NCI-H2107 treated with DMSO at 0.1 percent for 48 hours (cell line): ENCODE data around the gene ATPAF1.
"Not testable (repeated sequence)": the region's sequence is repeated elsewhere in the genome, so short reads cannot be mapped to it uniquely, and the experiment has no call there.

ENCODE experiments used
- DNase-seq: peaks from one replicate; lab custom pipeline; 2025; ENCODE audit not compliant: unreplicated experiment; lab: John Stamatoyannopoulos, UW

ATPAF1 gene

DNA sequence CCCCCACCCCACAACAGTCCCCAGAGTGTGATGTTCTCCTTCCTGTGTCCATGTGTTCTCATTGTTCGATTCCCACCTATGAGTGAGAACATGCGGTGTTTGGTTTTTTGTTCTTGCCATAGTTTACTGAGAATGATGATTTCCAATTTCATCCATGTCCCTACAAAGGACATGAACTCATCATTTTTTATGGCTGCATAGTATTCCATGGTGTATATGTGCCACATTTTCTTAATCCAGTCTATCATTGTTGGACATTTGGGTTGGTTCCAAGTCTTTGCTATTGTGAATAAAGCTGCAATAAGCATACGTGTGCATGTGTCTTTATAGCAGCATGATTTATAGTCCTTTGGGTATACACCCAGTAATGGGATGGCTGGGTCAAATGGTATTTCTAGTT lies 17.0 kb downstream of the ATPAF1 start:
- not testable (repeated sequence) for DNase-seq

DNA sequence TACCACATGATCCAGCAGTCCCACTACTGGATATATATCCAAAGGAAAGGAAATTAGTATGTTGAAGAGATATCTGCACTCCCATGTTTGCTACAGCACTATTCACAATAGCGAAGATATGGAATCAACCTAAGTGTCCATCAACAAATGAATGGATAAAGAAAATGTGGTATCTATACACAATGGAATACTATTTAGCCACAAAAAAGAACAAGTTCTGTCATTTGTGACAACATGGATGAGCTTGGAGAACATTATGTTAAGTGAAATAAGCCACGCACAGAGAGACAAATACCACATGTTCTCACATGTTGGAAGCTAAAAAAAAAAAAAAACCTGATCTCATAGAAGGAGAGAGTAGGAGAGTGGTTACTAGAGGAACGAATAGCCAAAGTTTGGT lies 17.7 kb downstream of the ATPAF1 start:
- no peak for DNase-seq

DNA sequence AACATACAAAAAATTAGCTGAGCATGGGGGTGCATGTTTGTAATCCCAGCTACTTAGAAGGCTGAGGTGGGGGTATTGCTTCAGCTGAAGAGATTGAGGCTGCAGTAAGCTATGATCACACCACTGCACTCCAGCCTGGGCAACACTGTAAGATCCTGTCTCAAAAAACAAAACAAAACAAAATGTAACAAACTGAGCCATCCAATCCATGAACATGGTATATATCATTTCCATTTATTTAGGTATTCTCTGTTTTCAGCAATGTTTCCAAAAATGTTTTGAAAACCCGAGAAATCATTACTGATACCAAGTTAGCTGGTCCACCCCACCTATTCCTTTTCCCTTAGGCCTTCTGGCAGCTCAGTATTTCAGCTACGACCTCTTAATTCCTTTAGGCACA lies 18.4 kb downstream of the ATPAF1 start:
- DNase-seq, result no peak

DNA sequence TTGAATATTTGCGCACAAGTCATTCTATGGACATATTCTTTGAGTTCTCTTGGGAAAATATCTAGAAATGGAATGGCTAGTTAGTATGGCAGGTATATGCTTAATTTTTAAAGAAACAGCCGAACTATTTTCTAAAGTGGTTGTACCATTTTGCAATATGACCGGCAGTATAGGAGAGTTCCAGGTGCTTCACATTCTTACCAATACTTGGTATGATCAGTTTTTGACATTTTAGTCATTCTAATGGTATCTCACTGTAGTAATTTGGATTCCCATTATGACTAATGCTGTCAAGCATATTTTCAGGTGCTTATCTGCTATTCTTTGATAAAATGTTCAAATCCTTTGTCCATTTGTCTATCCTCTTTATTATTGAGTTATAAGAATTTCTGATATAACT lies 20.6 kb downstream of the ATPAF1 start:
- no peak for DNase-seq

DNA sequence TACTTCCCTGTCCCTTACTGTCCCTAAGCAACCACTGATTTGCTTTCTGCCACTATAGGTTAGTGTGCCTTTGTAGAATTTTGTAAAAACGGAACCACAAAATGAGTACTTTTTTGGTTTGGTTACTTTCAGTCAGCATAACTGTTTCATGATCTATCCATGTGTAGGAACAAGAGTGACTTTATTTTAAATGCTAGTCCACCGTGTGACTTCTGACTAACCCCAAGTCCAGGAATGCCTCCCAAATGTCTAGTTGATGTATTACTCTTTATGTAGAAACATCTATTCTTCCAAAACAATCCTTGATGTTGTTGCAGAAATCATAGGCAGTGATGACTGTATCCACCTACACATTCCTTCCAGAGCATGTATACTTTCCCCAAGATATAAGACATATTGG lies 21.3 kb downstream of the ATPAF1 start:
- no peak for DNase-seq

DNA sequence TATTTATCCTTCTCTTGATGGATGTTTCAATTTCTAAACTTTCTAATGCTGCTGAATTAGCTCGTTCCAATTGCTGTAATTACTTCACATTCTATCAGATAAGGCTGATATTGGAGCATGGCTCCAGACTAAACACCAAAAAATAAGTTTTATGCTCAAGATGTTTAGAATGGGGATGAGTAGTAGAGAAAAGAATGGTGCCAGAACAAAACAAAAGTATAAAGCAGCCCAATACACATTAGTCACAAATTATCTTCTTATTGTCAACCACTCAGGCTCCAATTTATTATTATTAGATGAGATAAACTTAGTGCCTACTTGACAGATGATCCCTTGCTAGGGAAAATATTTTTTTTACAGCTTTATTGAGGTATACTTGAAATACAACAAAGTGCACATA lies 21.8 kb downstream of the ATPAF1 start:
- DNase-seq, result no peak

DNA sequence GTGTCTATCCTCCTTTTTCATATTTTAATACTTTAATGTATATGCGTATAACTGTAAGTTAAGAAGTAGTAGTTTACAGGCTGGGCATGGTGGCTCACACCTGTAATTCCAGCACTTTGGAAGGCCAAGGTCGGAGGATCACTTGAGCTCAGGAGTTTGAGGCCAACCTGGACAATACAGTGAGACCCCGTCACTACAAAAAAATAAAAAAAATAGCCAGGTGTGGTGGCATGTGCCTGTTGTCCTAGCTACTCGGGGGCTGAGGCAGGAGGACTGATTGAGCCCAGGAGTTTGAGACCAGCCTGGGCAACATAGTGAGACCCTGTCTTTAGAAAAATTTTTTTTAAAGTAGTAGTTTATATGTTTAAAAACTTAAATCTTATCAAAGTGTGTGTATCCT lies 22.3 kb downstream of the ATPAF1 start:
- DNase-seq, result no peak

DNA sequence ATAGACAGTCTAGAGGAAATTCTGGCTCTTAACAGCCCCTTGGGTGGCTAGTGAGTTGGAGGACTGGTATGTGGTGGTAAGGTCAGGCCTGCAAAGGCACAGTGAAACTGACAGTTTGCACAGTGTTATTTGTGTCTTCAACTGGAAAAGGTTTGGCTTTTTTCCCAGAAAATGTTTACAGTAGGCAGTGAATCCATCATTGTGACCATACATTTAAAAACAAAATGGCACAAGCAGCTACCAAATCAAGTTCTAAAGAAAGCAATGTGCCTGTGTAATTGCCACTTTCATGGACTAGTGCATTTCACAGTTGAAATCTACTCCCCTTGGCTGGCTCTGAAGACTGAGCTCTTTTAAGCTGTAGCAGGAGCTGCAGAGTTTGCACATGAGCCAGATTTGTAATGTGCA lies 24.8 kb downstream of the ATPAF1 start:
- peak; percentile 83 for DNase-seq

DNA sequence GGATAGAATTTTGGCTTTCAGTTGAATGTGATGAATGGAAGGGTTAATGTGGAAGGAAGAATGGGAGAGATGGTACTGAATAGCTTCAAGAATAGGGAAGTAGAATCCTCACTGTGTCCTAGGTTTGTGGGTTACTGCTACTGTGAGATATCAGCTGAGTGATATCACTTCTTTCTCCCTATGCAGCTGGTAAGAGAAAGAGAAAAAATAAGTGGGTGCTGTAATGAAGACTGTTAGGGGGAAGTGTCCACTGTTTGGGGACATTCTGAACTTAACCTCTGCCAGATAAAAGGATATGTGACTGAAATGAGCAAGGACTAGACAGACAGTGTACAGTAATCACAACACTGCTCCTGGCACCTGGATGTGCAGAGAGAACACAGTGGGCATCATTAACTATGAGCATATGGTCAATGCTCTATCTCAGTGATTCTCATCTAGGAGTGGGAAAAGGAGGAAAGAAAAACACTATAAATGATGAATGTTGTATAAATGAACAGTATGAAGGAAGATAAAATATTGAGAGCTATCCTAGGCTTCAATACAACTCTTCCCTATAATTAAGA lies 26.0 kb downstream of the ATPAF1 start:
- DNase-seq, result no peak

DNA sequence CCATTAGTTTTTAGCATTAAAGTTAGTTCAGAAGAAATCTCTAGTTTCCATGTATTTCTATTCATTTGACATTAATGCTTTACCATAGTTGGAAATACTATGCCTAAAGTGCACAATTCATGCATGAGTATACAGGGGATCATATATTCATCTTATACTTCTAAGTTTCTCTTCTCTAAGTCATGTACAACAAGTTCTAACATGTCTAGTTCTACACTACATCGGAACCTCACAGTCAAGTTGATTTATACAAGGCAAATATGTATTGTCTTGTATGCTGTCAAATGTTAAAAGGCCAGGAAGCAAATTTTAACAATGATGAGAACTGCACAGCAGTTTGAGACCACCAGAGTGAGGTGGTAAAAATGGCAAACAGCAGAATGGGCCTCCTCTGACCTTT lies 28.6 kb downstream of the ATPAF1 start:
- no peak for DNase-seq

DNA sequence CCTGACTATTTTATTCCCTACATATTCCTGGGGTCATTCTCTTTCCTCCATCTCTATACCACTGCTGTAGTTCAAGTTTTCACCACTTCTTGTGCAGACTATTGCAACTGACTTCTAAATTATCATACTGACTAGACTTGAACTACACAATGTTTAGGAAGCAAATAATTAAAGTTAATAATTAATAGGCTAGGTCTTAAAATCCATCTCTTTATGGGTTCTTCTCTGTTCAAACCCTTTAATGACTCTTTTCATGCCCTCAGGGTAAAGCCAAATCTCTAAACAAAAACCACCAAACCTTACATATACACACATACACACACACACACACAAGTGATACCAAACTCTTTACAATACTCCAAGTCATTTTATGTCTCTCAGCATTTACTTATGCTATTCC lies 29.2 kb downstream of the ATPAF1 start:
- no peak for DNase-seq

DNA sequence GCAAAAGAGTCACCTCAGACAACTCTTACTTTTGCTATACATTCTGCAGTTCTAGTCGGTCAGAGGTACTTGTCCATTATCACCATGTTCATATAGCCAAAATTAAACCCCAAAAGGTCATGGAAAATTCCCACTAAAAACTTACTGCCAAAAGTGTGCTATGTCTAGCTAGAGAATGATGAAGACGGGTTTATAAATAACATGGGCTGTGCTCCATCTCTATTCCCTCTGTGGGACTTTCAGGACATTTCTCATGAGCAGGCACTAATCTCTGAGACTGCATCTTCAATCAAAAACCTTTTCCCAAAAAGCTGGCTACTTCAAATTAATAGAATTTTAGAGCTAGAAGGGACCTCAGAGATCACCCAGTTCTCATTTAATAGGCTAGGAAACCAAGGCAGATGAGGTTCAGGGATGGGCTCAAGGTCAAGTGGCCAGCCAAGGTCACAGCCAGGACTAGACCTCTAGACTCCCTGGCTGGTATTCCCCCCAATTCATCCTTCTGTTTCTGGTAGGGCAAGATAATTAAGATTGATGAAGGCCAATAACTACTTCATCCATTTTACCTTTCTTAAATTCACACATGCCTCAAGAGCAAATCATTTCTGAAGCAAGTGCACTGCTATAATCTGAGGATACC lies 30.6 kb downstream of the ATPAF1 start:
- DNase-seq, result no peak

DNA sequence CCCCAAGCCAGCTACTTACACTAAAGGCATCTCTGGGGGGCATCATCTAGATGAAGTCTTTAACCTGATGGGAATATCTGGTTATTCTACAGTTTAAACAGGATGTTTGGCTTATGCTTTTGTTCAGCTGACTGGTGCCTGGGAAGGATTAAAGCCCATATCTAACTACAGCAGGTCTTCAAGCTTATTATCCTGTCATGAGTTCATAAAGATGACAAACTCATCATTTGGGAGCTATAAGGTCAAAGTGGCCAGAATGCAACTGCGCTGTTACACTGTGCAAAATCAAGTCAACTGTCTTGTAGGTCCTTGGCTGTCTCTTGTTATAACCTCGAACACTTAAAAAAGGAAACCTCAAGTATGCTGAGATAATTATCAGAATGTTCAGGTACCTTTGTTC lies 33.0 kb downstream of the ATPAF1 start:
- DNase-seq, result no peak

DNA sequence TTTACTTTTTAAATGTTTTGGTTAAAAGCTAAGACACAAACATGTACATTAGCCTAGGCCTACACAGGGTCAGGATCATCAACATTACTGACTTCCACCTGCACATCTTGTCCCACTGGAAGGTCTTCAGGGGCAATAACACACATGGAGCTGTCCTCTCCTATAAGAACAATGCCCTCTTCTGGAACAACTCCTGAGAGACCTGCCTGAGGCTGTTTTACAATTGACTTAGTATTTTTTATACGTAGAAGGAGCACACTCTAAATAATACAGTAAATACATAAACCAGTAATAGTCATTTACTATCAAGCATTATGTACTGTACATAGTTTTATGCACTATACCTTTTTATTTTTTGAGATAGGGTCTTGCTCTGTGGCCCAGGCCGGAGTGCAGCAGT lies 37.4 kb downstream of the ATPAF1 start:
- DNase-seq, result no peak

DNA sequence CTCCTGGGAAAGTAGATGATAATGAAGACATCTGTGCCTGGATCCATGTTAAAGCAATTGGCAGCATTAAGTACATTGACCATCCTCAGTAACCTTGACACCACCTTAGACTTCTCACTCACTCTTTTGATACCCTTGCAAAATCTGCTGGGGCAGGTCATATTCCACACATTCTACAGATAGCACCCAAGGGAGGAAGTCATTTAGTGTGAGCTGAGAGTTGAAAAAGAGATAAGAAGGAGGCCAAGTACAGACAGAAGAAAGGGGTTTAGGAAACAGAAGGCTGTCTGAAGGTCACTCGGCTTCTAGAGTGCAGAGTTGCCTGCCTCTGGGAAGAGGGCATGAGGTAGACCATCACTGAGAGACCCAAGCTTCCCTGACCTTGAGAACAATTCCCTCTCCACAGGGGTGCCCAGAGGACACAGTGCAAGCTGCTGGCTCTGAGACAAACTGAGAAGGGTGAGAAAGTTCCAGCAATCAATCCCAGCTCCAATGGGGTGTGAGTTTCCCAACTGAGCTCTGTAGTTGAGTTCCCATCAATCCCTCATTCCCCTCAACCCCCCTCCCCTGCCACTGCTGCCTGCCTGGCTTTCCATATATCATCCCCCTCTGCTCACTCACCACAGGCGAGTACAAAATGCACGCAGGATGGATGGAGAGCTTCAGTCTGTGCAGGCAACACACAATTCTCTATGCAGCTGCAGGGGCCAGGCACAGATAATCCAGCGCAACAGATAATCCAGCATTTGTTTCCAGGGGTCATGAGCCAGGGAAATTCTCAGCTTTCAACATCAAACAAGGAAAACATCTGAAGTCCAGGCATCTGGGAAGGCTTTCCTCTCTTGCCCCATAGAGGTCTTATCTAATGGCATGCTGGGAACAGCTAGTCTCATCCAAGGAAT lies 44.2 kb downstream of the ATPAF1 start:
- no peak for DNase-seq

DNA sequence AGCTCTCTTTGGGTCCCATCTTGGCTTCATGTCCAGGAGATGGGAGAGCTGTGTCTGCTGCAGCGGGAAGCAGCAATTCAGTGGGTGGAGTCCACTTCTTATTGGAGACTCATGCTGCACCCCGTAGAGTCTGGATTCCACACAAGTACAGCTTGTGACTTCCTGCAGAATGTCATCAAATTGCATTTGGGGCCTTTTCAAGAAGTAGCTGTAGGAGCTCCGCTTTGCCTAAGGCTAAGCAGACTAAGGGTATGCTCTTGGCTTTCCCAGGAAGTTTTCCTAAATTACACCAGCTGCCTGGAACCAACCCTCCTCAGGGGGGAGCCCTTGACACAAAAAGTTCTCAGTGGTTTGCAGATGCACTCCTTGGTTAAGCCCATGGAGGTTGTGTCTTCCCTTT lies 45.8 kb downstream of the ATPAF1 start:
- DNase-seq, result peak; percentile 33

DNA sequence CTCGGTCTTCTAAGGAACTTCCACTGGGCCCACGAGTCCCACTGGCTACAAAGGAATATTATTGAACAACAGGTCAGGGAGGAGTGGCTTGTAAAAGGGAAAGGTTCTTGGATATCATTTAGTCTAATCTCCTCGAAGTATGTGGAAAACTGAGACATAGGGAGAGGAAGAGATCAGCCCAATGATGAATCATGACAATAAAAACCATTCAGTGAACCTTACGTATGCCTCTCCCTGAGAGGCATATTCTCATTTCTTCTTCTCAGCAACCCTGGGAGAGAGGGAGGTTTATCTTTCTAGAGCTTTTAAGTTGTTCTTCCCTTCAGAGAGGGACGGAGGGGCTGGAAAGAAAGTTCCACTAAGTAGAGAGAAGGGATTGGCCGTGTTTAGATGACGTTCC lies 46.2 kb downstream of the ATPAF1 start:
- DNase-seq, result no peak

DNA sequence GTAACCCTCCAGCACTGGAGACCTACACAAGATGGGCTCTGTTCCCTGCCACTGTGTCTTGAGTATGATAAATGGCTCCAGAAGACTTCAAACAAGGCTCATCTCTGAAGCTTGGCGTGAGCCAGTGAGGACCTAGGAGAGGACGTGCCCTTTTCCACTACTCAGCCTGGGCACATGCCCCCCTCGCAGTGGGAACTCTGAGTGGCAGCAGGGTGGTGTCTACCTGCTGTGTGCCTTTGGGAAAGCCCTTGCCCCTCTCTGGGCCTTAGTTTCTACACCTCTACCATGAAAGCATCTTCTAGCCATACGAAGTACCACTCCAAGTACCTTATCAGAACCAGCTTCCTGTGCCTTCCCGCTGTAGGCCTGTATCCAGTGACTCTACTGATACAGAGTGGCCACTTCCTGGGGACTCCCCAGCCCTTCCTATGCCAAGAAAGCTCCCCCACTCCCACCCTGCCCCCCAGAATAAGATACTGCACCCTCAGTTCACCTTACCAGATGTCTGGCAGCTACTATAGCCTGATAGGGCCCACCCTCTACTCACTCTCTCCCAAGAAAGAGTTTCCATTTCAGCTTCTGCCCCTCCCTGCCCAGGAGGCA lies 48.4 kb downstream of the ATPAF1 start:
- no peak for DNase-seq

DNA sequence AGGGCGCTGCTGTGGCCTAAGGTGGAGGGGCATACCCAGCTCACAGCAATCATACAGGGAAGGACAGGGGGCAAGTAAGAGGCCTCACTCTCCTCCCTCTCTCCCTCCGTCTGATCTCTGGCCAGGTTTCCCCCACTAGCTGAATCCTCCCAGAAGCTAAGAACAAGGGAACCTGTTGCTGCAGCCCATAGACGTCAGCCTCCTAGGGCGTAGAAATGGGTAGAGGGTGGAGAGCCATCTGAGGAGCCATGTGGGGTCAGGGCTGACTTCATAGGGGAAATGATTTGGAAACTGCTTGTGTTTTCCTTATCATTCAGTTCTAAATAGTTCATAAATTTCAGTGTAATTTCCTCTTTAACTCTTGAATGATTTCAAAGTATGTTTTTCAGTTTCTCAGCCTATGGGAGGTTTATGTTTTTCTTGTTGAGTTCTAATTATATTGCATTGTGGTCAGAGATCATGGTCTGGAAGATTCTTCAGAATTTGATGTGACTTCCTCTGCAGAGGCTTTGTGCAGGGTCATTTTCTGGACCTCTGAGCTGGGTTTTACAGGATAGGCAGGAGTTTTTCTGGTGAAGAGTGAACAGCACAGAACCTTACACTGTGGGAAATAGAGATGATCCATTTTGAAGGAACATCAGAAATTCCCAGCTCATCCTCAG lies 49.3 kb downstream of the ATPAF1 start:
- no peak for DNase-seq

DNA sequence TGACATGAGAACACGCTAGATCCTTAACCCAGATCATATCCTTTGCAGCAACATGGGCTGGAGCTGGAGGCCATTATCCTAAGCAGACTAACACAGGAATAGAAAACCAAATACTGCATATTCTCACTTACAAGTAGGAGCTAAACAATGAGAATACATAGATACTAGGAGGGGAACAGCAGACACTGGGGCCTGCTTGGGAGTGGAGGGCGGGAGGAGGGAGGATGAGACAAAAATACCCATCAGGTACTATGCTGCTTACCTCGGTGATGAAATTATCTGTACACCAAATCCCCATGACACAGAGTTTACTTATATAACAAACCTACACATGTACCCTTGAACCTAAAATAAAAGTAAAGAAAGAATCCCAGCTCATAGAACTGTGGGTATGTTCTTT lies 50.3 kb downstream of the ATPAF1 start:
- DNase-seq, result no peak

DNA sequence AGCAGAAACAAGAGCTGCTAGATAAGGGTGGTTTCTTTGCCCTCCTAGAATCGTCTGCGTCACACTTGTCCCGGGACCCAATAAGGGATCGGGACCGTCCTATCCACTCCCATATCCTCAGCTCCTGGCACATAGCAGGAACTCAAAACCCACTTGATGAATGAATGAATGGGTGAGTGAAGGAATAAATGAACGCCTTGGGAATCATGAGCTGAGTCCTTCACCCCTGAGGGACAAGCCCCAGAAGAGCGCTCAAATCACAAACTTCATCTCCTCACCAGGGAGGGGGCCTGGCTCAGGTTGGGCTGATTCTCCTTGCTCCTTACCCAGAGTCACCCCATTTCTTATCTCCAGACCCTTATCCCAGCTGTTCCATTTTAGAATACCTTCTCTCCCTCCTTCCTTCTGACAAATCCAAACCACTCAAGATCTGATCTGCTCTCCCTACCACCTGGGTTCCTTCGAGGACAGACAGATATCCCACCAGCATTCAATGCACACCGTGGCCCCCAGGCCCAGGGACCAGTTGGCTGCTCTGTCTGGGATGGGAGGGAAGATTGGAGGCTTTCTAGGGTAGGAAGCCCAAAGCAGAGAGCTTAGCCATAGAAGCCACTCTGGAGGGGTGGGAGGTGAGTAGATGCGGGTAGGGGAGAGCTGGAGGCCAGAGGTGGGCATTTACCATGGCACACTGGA lies 50.9 kb downstream of the ATPAF1 start:
- DNase-seq, result no peak
